NOMO-1 treated with dmso at 0.1 percent for 144 hours (cell line): Measurements from ENCODE around the gene SLC25A46.
"Not testable (repeated sequence)": the region's sequence is repeated elsewhere in the genome, so short reads cannot be mapped to it uniquely, and the experiment has no call there.

Source experiments
- DNase-seq: peaks from one replicate; lab custom pipeline; 2025; ENCODE audit not compliant: unreplicated experiment; lab: John Stamatoyannopoulos, UW

SLC25A46 gene

GRCh38 chr5:110754181-110754580 is 15.4 kb downstream of the SLC25A46 start:
- DNase-seq, result no peak

GRCh38 chr5:110757118-110757729 is 18.4 kb downstream of the SLC25A46 start:
- peak; percentile 10 for DNase-seq

- DNase-seq, result no peak
These were observed 21.4 kb downstream of the SLC25A46 start for GRCh38 chr5:110760158-110760557.

- DNase-seq, result no peak
These were observed 29.5 kb downstream of the SLC25A46 start for GRCh38 chr5:110768138-110768860.

- peak; percentile 10 for DNase-seq
These were observed 30.3 kb downstream of the SLC25A46 start for GRCh38 chr5:110769000-110769681.

- DNase-seq, result no peak
These were observed 31.5 kb downstream of the SLC25A46 start for GRCh38 chr5:110770286-110770685.

- DNase-seq, result no peak
These were observed 46.1 kb downstream of the SLC25A46 start for GRCh38 chr5:110784901-110785300.

GRCh38 chr5:110785356-110785755 is 46.5 kb downstream of the SLC25A46 start:
- no peak for DNase-seq

- DNase-seq, result not testable (repeated sequence)
These were observed 49.2 kb downstream of the SLC25A46 start for GRCh38 chr5:110788006-110788405.

GRCh38 chr5:110790673-110791072 is 51.9 kb downstream of the SLC25A46 start:
- no peak for DNase-seq

GRCh38 chr5:110802998-110803397 is 64.2 kb downstream of the SLC25A46 start:
- DNase-seq, result no peak

- no peak for DNase-seq
These were observed 64.9 kb downstream of the SLC25A46 start for GRCh38 chr5:110803467-110804326.

- DNase-seq, result no peak
These were observed 68.4 kb downstream of the SLC25A46 start for GRCh38 chr5:110807169-110807568.

- DNase-seq, result no peak
These were observed 70.2 kb downstream of the SLC25A46 start for GRCh38 chr5:110809006-110809405.
